HG03354 (cell line): ENCODE measurements around the gene HSD3B2.
A peak's percentile ranks its signal among the peaks of the same experiment; 100 is the strongest.
"Not testable (repeated sequence)": the region's sequence is repeated elsewhere in the genome, so short reads cannot be mapped to it uniquely, and the experiment has no call there.

ENCODE experiments used
- ATAC-seq: cut with Tn5 transposase; IDR thresholded peaks from one replicate; pipeline ENCODE4 v1.9.1; 2021; ENCODE audit warnings: mild to moderate bottlenecking; ENCODE audit not compliant: unreplicated experiment, poor library complexity, severe bottlenecking

HSD3B2 gene

GRCh38 chr1:119414950-119415349 lies at the start of gene HSD3B2:
Gene HSD3B2, plus strand, starts transcription at chr1:119415150. Its CDS starts 270 bp downstream, at chr1:119415420.
- no peak for ATAC-seq

DNA sequence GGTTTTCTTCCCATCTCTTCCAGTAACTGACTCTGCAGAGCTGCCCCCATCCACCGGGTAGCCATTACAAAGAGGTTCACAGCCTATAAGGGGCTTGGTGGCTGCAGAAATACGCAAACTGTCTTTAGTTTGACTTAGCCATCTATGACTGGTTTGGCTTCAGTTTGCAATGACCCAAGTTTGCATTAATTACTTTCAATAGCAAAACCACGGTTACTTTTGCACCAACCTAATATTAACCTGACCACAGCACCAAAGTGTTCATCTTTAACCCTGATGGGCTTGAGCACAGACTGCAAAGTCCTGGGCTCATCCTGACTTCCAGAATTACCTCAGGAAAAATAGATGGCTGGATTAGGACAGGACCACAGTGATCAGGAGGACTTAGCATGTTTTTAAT lies 48.5 kb upstream of the HSD3B2 start:
- ATAC-seq = peak; percentile 84

- ATAC-seq = no peak
These were observed 47.4 kb upstream of the HSD3B2 start for GRCh38 chr1:119367432-119368124.

DNA sequence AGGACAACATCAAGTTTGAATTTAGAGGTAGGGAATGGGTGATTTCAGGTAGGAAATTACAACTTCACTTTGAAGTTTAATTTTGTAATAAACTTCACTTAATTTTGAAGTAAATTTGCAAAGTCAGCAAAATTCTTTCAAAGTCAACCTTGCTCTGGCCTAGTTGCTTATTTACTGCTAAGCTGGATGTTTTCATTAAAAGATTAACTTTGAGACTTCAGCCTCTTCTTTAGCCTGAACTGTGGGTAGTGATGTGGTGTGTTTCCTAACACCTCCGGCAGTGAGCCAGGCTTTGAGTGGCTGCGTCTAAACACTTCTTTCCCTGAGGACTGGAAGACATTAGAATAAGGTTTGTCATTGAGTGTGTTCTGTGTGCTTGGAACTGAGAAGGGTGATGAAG lies 46.4 kb upstream of the HSD3B2 start, which contains the start of gene HAO2:
HAO2 (plus strand) TSS at position 232 of the 400 bp plus-strand sequence. CDS start 12,301 bp downstream, outside the sequence.
- ATAC-seq = no peak

GRCh38 chr1:119370748-119371147 lies 44.2 kb upstream of the HSD3B2 start:
- ATAC-seq = no peak

- ATAC-seq = no peak
These were observed 43.1 kb upstream of the HSD3B2 start for GRCh38 chr1:119371815-119372214.

GRCh38 chr1:119372503-119373086 lies 42.4 kb upstream of the HSD3B2 start:
- ATAC-seq = peak; percentile 84

GRCh38 chr1:119373465-119373864 lies 41.5 kb upstream of the HSD3B2 start:
- ATAC-seq = peak; percentile 49

GRCh38 chr1:119374208-119374874 lies 40.6 kb upstream of the HSD3B2 start:
- no peak for ATAC-seq

DNA sequence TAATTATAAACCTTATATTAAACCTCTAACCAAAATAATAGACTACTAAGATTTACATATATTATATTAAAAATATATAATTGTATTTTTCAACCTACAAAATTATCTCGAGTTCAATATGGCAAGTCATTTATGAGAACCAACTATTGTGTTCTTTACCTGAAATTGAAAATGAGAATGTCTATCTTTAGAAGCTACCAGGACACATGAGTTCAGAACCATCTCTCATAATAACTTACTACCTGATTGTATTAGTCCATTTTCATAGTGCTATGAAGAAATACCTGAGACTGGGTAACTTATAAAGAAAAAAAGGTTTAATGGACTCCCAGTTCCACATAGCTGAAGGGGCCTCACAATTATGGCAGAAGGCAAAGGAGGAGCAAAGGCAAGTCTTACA lies 39.6 kb upstream of the HSD3B2 start:
- ATAC-seq = no peak

DNA sequence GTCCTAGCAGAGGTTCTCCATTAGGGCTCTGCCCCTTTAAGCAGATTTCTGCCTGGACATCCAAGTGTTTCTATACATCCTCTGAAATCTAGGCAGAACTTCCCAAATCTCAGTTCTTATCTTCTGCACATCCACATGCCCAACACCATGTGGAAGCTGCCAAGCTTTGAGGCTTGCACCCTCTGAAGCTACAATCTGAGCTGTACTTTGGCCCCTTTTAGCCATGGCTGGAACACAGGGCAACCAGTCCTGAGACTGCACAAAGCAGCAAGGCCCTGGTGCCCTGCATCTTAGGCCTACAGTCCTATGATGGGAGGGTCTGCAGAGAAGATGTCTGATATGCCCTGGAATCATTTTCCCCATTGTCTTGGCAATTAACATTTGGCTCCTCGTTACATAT lies 38.4 kb upstream of the HSD3B2 start:
- ATAC-seq = no peak

GRCh38 chr1:119377594-119377993 lies 37.4 kb upstream of the HSD3B2 start:
- not testable (repeated sequence) for ATAC-seq

- no peak for ATAC-seq
These were observed 35.8 kb upstream of the HSD3B2 start for GRCh38 chr1:119379117-119379516.

GRCh38 chr1:119380304-119380703 lies 34.6 kb upstream of the HSD3B2 start:
- ATAC-seq = no peak

GRCh38 chr1:119380983-119381662 lies 33.8 kb upstream of the HSD3B2 start:
- no peak for ATAC-seq

GRCh38 chr1:119384591-119384990 lies 30.4 kb upstream of the HSD3B2 start:
- no peak for ATAC-seq

DNA sequence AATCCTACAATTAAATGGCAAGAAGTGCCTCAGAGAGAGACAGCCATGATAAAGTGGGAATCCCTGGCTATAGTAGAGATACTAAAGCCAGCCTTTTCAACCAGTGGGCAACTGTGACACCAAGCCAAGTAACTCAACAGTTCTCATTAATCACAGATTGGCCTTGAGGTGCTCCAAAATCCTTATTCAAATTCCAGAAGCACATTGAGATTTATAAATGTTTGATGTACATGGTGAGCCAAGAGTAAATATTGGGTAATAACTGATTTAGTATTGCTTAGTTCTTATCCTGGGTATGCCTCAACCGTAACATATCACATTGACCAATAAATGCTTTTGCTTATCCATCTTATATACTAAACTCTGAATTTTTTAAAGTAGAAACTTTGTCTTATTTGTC lies 29.3 kb upstream of the HSD3B2 start:
- ATAC-seq = no peak

DNA sequence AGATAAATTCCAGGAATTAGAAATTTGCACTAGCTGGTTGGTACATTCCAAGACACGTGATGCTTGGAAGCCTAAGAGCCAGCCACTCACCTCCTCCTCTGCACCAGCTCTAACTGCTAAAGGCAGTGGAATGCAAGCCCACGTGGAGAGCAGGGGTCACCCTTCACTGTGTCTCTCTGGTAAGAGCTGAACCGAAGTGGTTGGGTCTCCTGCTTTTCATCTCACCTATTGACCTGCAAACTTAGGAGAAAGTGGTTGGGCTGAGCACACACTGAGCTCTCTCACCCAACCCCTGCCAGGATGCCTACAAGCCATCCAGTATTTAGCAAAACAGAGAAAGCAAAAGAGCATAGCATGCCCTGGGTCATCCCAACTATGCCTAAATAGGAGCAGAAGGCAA lies 27.1 kb upstream of the HSD3B2 start:
- ATAC-seq = no peak

DNA sequence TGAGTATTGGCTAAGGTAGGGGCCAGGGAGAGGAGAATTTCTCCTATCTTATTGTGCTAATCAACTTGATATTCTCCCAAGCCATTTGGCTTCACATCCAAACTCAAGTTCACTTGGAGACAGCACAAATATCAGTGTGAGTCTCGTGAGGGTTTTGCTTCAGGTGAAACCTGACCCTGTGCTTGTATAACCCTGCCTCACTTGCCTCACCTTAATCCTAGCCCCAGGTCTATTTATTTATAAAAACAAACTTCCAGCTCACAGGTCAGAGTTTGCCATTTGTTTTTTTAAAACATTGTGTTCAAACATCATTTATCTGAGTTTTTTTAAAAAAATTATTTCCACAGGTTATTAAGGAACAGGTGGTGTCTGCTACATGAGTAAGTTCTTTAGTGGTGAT lies 26.5 kb upstream of the HSD3B2 start:
- no peak for ATAC-seq

DNA sequence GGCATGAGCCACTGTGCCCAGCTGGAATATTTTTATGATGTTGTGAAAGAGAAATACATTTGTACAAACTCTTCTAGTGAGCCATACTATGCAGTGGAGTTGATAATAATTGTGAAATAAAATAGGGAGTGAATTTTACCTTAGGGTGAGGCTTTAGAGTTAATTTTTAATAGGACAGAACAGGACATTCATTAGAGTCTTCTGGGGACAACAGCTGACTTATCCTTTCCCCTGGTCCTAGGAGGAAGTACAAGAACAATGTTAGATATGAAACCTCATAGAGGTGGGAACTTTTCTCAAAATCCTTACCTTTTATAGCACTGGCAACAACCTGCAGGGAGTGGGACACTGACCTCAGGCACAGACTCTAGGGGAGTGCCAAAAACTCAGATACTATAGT lies 24.4 kb upstream of the HSD3B2 start:
- ATAC-seq = no peak
